CD14-positive monocyte (primary cell): ENCODE results near the gene CHST11. TPM values are rescaled to one million over a fixed set of nuclear protein-coding genes. Genes with fewer than 3 reads are reported as not detected.
A peak's percentile ranks its signal among the peaks of the same experiment; 100 is the strongest.

ENCODE experiments used
- DNase-seq, 3 donors: peaks; one replicate each; pipeline ENCODE4 v3.0.0-alpha.2; 2011 to 2022
- H2AFZ ChIP-seq: 2 replicates; pipeline ENCODE4 v1.6.0; 2012; ENCODE audit warnings: mild to moderate bottlenecking, low read depth, low read length, inconsistent platforms; ENCODE audit not compliant: insufficient read depth, poor library complexity, severe bottlenecking
- H3K27ac ChIP-seq, 2 donors: 1 replicate in 1 of 2; 2 replicates in 1 of 2; pipeline ENCODE4 v1.5.1; 2012 to 2013; ENCODE audit warnings: low read length in 2 of 2, control low read depth in 1 of 2, inconsistent platforms in 1 of 2, low read depth in 1 of 2, mild to moderate bottlenecking in 1 of 2
- H3K27me3 ChIP-seq, 2 donors: one replicate each; pipeline versions ENCODE4 v1.6.0 to v1.6.1; 2011 to 2013; ENCODE audit warnings: low read length in 2 of 2; ENCODE audit not compliant: control insufficient read depth in 2 of 2, insufficient read depth in 2 of 2
- H3K36me3 ChIP-seq, 2 donors: replicated peaks in 1 of 2; 1 replicate in 1 of 2; 2 replicates in 1 of 2; pipeline versions ENCODE4 v1.5.1 to v1.6.1; 2012 to 2013; ENCODE audit warnings: low read length in 2 of 2, control low read depth in 1 of 2, inconsistent platforms in 1 of 2, mild to moderate bottlenecking in 1 of 2; ENCODE audit not compliant: insufficient read depth in 2 of 2, control insufficient read depth in 1 of 2
- H3K4me1 ChIP-seq, 2 donors: 1 replicate in 1 of 2; 2 replicates in 1 of 2; pipeline versions ENCODE4 v1.5.1 to v1.6.1; 2012 to 2013; ENCODE audit warnings: low read length in 2 of 2, control low read depth in 1 of 2, inconsistent platforms in 1 of 2, mild to moderate bottlenecking in 1 of 2, moderate library complexity in 1 of 2; ENCODE audit not compliant: insufficient read depth in 2 of 2, control insufficient read depth in 1 of 2
- H3K4me2 ChIP-seq: replicated peaks from 2 replicates; pipeline ENCODE3; 2012; ENCODE audit warnings: low read length, moderate library complexity, mild to moderate bottlenecking; ENCODE audit not compliant: poor library complexity, severe bottlenecking; ENCODE audit errors: extremely low read depth
- H3K4me3 ChIP-seq, 3 experiments: fragments of 200-600 bp in 1 of 3; sonication (generic) in 1 of 3; replicated peaks in 1 of 3; 1 replicate in 2 of 3; 2 replicates in 1 of 3; pipeline ENCODE4 v1.5.1; 2011 to 2013; ENCODE audit warnings: low read length in 3 of 3, mild to moderate bottlenecking in 3 of 3, control low read depth in 2 of 3, low read depth in 2 of 3, inconsistent platforms in 1 of 3, moderate library complexity in 1 of 3
- H3K79me2 ChIP-seq: 2 replicates; pipeline ENCODE4 v1.6.0; 2012; ENCODE audit warnings: mild to moderate bottlenecking, control low read depth, inconsistent platforms, low read length, moderate library complexity; ENCODE audit not compliant: insufficient read depth
- H3K9ac ChIP-seq: 2 replicates; pipeline ENCODE4 v1.6.0; 2017; ENCODE audit warnings: low read length, mild to moderate bottlenecking; ENCODE audit not compliant: insufficient read depth, poor library complexity, severe bottlenecking
- H3K9me3 ChIP-seq, 2 donors: replicated peaks in 1 of 2; 1 replicate in 1 of 2; 2 replicates in 1 of 2; pipeline versions ENCODE4 v1.5.1 to v1.6.1; 2012 to 2013; ENCODE audit warnings: low read length in 2 of 2, control low read depth in 1 of 2; ENCODE audit not compliant: control insufficient read depth in 1 of 2, insufficient read depth in 1 of 2
- H4K20me1 ChIP-seq: 2 replicates; pipeline ENCODE4 v1.6.0; 2012; ENCODE audit warnings: mild to moderate bottlenecking, low read length, control low read depth, moderate library complexity; ENCODE audit not compliant: insufficient read depth
- H3K27ac Mint-ChIP-seq, 7 donors: one replicate each; pipeline ENCODE4 v1.8.0; 2020; ENCODE audit warnings: mild to moderate bottlenecking in 7 of 7, mixed read lengths in 7 of 7, moderate library complexity in 6 of 7, inconsistent platforms in 2 of 7
- H3K27me3 Mint-ChIP-seq, 3 donors: one replicate each; pipeline ENCODE4 v1.8.0; 2021 to 2022; ENCODE audit warnings: low read depth in 3 of 3, mild to moderate bottlenecking in 3 of 3, mixed read lengths in 3 of 3, moderate library complexity in 3 of 3, inconsistent platforms in 1 of 3
- H3K36me3 Mint-ChIP-seq, 2 donors: one replicate each; pipeline ENCODE4 v1.8.0; 2020; ENCODE audit warnings: mixed read lengths in 2 of 2, inconsistent platforms in 1 of 2, mild to moderate bottlenecking in 1 of 2
- H3K4me1 Mint-ChIP-seq: one replicate; pipeline ENCODE4 v1.8.0; 2020; ENCODE audit warnings: mild to moderate bottlenecking, mixed read lengths
- H3K4me3 Mint-ChIP-seq, 2 donors: one replicate each; pipeline ENCODE4 v1.8.0; 2020; ENCODE audit warnings: mild to moderate bottlenecking in 2 of 2, mixed read lengths in 2 of 2, moderate library complexity in 1 of 2
- H3K9me3 Mint-ChIP-seq, 7 donors: one replicate each; pipeline ENCODE4 v1.8.0; 2020 to 2022; ENCODE audit warnings: mixed read lengths in 7 of 7, mild to moderate bottlenecking in 6 of 7, moderate library complexity in 6 of 7, inconsistent platforms in 2 of 7
- CTCF ChIP-seq: fragments of 200-600 bp; IDR thresholded peaks from one replicate; pipeline ENCODE4 v1.8.0; 2022; ENCODE audit warnings: antibody characterized with exemption, mild to moderate bottlenecking
- WGBS: methylation state at CpG from one replicate; pipeline ENCODE4 v1.1.5; 2013; ENCODE audit warnings: missing lambda C conversion rate; ENCODE audit not compliant: insufficient coverage; 5-methylcytosine and 5-hydroxymethylcytosine counted together
- intact Hi-C, 2 donors: fragments of 100-400 bp; cut with micrococcal nuclease; formaldehyde crosslinking; loops; one replicate each; pipeline versions ENCODE4 v1.15.0 to v1.15.1; 2023
- polyA plus RNA-seq, 3 donors: library from polyadenylated mRNA; depleted of rRNA in 1 of 3; unstranded in 2 of 3; stranded (reverse) in 1 of 3; fragments of 300-500 nt in 2 of 3; fragments of >200 nt in 1 of 3; fragmentation: Illumina TruSeq in 2 of 3; gene quantifications; 1 replicate in 2 of 3; 2 replicates in 1 of 3; pipeline ENCODE4 v1.2.3, GENCODE V29; 2012 to 2021

The CHST11 gene
- polyA plus RNA-seq, 3 donors: 44.4 to 66.6 (median 48.4) TPM

GRCh38 chr12:104662203-104662602, 205.5 kb downstream of the CHST11 start:
- no peak overlapping the region for H3K4me3 ChIP-seq
- H3K27ac ChIP-seq: no peak overlapping the region
- H2AFZ ChIP-seq: no peak overlapping the region
- H3K4me3 Mint-ChIP-seq: no peak overlapping the region
- peaks cover 0 to 40% of the 10 kb centered on the region in 2 donors for H3K36me3 ChIP-seq
- H3K9me3 ChIP-seq: no peaks in the 10 kb centered on the region
- H3K27me3 Mint-ChIP-seq: no peaks in the 10 kb centered on the region
- DNase-seq: no peak
- H3K9ac ChIP-seq: no peak overlapping the region
- WGBS: no CpG with 5 or more reads among the region's 6 CpGs
- peaks cover 31 to 48% of the 10 kb centered on the region in 2 donors for H3K36me3 Mint-ChIP-seq
- H3K27me3 ChIP-seq: no peaks in the 10 kb centered on the region
- peaks cover 40% of the 10 kb centered on the region for H4K20me1 ChIP-seq
- no peaks in the 10 kb centered on the region for H3K9me3 Mint-ChIP-seq
- H3K4me1 Mint-ChIP-seq: peaks cover 38% of the 10 kb centered on the region
- intact Hi-C loops: no loop called here
- TF ChIP-seq CTCF: no peak
- no peak overlapping the region for H3K4me2 ChIP-seq
- H3K79me2 ChIP-seq: peaks cover 96% of the 10 kb centered on the region
- H3K4me1 ChIP-seq: peaks cover 9 to 11% of the 10 kb centered on the region in 2 donors
- peak overlapping the region in 4 of 7 donors; percentile 6 to 68 (median 51) for H3K27ac Mint-ChIP-seq

DNA sequence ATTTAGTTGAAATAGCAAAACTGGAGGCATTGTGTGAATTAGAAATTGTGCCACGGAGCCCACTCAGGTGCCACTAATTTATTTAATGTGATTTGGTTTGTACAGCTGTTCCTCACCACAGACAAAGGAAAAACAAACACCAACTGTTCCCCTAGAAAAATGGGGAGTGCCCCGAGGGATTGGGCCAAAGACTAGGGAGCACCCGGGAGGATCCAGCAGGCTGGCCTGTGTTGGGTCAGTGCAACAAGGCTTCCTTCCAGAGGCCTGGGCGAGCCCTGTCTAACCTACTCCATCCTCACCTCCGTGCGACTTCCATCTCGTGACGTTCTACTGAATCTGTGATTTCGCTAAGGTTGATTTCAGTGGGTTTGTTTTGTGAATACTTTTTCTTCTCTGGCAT, 206.2 kb downstream of the CHST11 start:
- H3K4me1 ChIP-seq: peaks cover 16 to 17% of the 10 kb centered on the region in 2 donors
- 100% methylated on average over 2 of the region's 9 CpGs for WGBS

More for the DNA sequence above, 206.2 kb downstream of the CHST11 start:
- Mint-ChIP-seq H3K36me3 (peaks cover 24 to 46% of the 10 kb centered on the region in 2 donors), H3K9me3 (no peaks in the 10 kb centered on the region), H3K27ac (no peak overlapping the region), H3K27me3 (no peaks in the 10 kb centered on the region), H3K4me1 (peaks cover 41% of the 10 kb centered on the region), H3K4me3 (no peak overlapping the region)
- Histone ChIP-seq H3K4me3 (no peak overlapping the region), H3K27ac (no peak overlapping the region), H3K9ac (no peak overlapping the region), H2AFZ (no peak overlapping the region), H3K79me2 (peaks cover 96% of the 10 kb centered on the region), H4K20me1 (peaks cover 34% of the 10 kb centered on the region), H3K36me3 (peaks cover 0 to 33% of the 10 kb centered on the region in 2 donors), H3K9me3 (no peaks in the 10 kb centered on the region), H3K27me3 (no peaks in the 10 kb centered on the region), H3K4me2 (no peak overlapping the region)
- DNase-seq: no peak
- intact Hi-C loops: no loop called here
- no peak for TF ChIP-seq CTCF
